Sigmoid colon (tissue), 4 donors: ENCODE results near the gene RMND1.

Experiments used
- CTCF ChIP-seq, 4 experiments: fragments of 450-650 bp in 3 of 4; fragments of 200-600 bp in 1 of 4; IDR thresholded peaks; one replicate each; pipeline ENCODE4 v1.5.1; 2016 to 2019; ENCODE audit warnings: antibody characterized with exemption in 4 of 4, mild to moderate bottlenecking in 3 of 4, moderate library complexity in 2 of 4
- EP300 ChIP-seq, 4 donors: sonication (generic); formaldehyde crosslinking; IDR thresholded peaks; one replicate each; pipeline ENCODE4 v1.6.1; 2017; ENCODE audit warnings: antibody characterized with exemption in 4 of 4
- POLR2A ChIP-seq, 2 donors: fragments of 450-650 bp; IDR thresholded peaks; one replicate each; pipeline ENCODE4 v1.6.1; 2016; ENCODE audit warnings: antibody characterized with exemption in 2 of 2, mild to moderate bottlenecking in 2 of 2, moderate library complexity in 2 of 2
- POLR2AphosphoS5 ChIP-seq, 4 donors: sonication (generic); formaldehyde crosslinking; IDR thresholded peaks; one replicate each; pipeline ENCODE4 v1.6.1; 2017; ENCODE audit warnings: antibody characterized with exemption in 4 of 4

- no peak for TF ChIP-seq CTCF (IDR thresholded peaks at IDR 0.05)
- TF ChIP-seq POLR2AphosphoS5 (IDR thresholded peaks at IDR 0.05): no peak
- TF ChIP-seq EP300 (IDR thresholded peaks at IDR 0.05): no peak
- no peak for TF ChIP-seq POLR2A (IDR thresholded peaks at IDR 0.05)
Measured at GRCh38 chr6:151490996-151491395, 39.1 kb upstream of the RMND1 start.
